ENCODE data around the gene EXOSC5. TPM values are rescaled to one million over a fixed set of nuclear protein-coding genes. Genes with fewer than 3 reads are reported as not detected.

The EXOSC5 gene
- total and polyA plus RNA-seq, 9 of the 15 experiments (the other 6 are each of a cell fraction or from before 2014, with no cell fraction given), result 10.9 to 75.5 (median 37.8) TPM

DNA sequence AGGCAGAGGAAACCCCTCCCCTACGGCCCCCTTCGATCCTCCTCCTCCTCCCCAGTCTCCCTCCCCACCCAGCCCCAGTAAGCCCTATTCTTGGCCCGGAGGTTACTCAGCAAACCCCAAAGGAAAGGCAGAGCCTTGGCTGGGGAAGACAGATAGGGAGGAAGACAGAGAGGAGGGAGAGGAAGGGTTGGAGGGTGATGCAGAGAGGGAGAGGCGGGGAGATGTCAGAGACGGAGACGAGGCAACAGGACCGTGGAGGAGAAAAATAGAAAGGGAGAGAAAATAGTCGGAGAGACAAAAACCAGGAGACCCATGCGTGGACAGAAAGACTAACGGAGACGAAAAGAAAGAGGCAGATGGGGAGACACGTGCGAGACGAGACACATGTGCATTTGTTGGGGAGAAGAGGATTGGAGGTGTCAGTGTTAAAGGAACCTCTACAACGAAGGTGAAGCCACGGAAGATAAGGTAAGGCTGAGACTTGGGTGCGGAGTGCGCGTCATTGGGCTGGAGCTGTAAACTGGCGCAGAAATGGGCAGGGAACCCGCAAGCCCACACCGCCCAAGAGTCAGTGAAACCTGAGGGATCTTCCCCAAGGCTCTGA, 46.3 kb downstream of the EXOSC5 start (continued):
- TF ChIP-seq, protein P1, sequence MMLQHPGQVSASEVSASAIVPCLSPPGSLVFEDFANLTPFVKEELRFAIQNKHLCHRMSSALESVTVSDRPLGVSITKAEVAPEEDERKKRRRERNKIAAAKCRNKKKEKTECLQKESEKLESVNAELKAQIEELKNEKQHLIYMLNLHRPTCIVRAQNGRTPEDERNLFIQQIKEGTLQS (IDR thresholded peaks at IDR 0.05), result no peak
- TF ChIP-seq, protein P1 (CRISPR knock-in tag; conservative IDR thresholded peaks at IDR 0.05), result no peak
- no peak for TF ChIP-seq RFX5 (IDR thresholded peaks at IDR 0.05; ENCODE audit: low read depth, low read length)
- TF ChIP-seq NR2C1 (IDR thresholded peaks at IDR 0.05), result no peak
- no peak for TF ChIP-seq NR2C1 (tag; IDR thresholded peaks at IDR 0.05)
- TF ChIP-seq NR2F6 (CRISPR knock-in tag; IDR thresholded peaks at IDR 0.05), result no peak
- peak; percentile 85 for TF ChIP-seq HLTF (IDR thresholded peaks at IDR 0.05)
- peak; percentile 64; the same call in 1 of the 2 replicates for TF ChIP-seq ZBTB7A (IDR thresholded peaks at IDR 0.05; ENCODE audit: borderline replicate concordance, control insufficient read depth, low read depth, low read length)
- TF ChIP-seq RAD51 (IDR thresholded peaks at IDR 0.05; ENCODE audit: borderline replicate concordance, low read depth), result no peak
- TF ChIP-seq GATAD2B (IDR thresholded peaks at IDR 0.05; ENCODE audit: borderline replicate concordance), result no peak
- TF ChIP-seq HNRNPK (IDR thresholded peaks at IDR 0.05; ENCODE audit: low read depth, low read length, poor library complexity, severe bottlenecking), result no peak
- no peak for TF ChIP-seq SETDB1 (IDR thresholded peaks at IDR 0.05; ENCODE audit: low read length)
- no peak for TF ChIP-seq POLR2H (tag; IDR thresholded peaks at IDR 0.05; ENCODE audit: low read depth)
- TF ChIP-seq, protein P2, sequence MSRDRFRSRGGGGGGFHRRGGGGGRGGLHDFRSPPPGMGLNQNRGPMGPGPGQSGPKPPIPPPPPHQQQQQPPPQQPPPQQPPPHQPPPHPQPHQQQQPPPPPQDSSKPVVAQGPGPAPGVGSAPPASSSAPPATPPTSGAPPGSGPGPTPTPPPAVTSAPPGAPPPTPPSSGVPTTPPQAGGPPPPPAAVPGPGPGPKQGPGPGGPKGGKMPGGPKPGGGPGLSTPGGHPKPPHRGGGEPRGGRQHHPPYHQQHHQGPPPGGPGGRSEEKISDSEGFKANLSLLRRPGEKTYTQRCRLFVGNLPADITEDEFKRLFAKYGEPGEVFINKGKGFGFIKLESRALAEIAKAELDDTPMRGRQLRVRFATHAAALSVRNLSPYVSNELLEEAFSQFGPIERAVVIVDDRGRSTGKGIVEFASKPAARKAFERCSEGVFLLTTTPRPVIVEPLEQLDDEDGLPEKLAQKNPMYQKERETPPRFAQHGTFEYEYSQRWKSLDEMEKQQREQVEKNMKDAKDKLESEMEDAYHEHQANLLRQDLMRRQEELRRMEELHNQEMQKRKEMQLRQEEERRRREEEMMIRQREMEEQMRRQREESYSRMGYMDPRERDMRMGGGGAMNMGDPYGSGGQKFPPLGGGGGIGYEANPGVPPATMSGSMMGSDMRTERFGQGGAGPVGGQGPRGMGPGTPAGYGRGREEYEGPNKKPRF (IDR thresholded peaks at IDR 0.05; ENCODE audit: low read depth, low read length), result no peak
- peak in 1 of 2 experiments; percentile 26; a peak in 1 of 4 replicates for TF ChIP-seq TEAD1 (CRISPR knock-in tag; IDR thresholded peaks at IDR 0.05)
- no peak for TF ChIP-seq XRCC4 (IDR thresholded peaks at IDR 0.05; ENCODE audit: extremely low read depth, insufficient read depth, insufficient read length)
- TF ChIP-seq RBM39 (optimal IDR thresholded peaks at IDR 0.05; ENCODE audit: low read depth, low read length), result peak; percentile 34
- no peak for TF ChIP-seq ZFP36 (IDR thresholded peaks at IDR 0.05; ENCODE audit: low read depth, low read length, partially characterized antibody)
- TF ChIP-seq MTA3 (IDR thresholded peaks at IDR 0.05; ENCODE audit: borderline replicate concordance), result no peak
- no peak for TF ChIP-seq TCF7 (IDR thresholded peaks at IDR 0.05; ENCODE audit: borderline replicate concordance)
- peak; percentile 70; the same call in 1 of the 2 replicates for TF ChIP-seq FOXP1 (CRISPR knock-in tag; IDR thresholded peaks at IDR 0.05)
- TF ChIP-seq COPS2 (conservative IDR thresholded peaks at IDR 0.05), result no peak
- no peak for TF ChIP-seq DIDO1 (tag; IDR thresholded peaks at IDR 0.05; ENCODE audit: low read depth)
- peak; percentile 89 for TF ChIP-seq DPF2 (IDR thresholded peaks at IDR 0.05)
- TF ChIP-seq ZZZ3 (IDR thresholded peaks at IDR 0.05), result no peak
- peak; percentile 90 for TF ChIP-seq HDAC2 (IDR thresholded peaks at IDR 0.05)
- no peak for TF ChIP-seq FOXM1 (IDR thresholded peaks at IDR 0.05; ENCODE audit: low read depth)
- no peak for TF ChIP-seq FOXM1 (CRISPR knock-in tag; IDR thresholded peaks at IDR 0.05; ENCODE audit: low read depth)
- TF ChIP-seq STAG1 (CRISPR knock-in tag; IDR thresholded peaks at IDR 0.05; ENCODE audit: borderline replicate concordance), result no peak
- TF ChIP-seq KLF13 (tag; IDR thresholded peaks at IDR 0.05; ENCODE audit: borderline replicate concordance, low read depth), result no peak
- TF ChIP-seq KAT2B (IDR thresholded peaks at IDR 0.05; ENCODE audit: low read depth, low read length), result no peak
